Measurements from ENCODE around the gene MTREX. TPM values are rescaled to one million over a fixed set of nuclear protein-coding genes. Genes with fewer than 3 reads are reported as not detected.
A peak's percentile ranks its signal among the peaks of the same experiment; 100 is the strongest.

Gene MTREX
- polyA plus RNA-seq, 1 experiment = 61.7 TPM

GRCh38 chr5:55402199-55402598, 94.4 kb downstream of the MTREX start:
- 0 out of 2 replicates have a peak, but pooled peaks have one; percentile 24 for TF ChIP-seq CTCF (IDR thresholded peaks at IDR 0.05; ENCODE audit: low read depth, low read length)
- CTCF ChIA-PET = interaction anchor here (0.6 to 2.0 kb wide), 5 partner anchors 16 to 678 kb away, joined by 3 to 8 read pairs (median 3); no protein-coding TSS in a partner anchor
- no peaks in the 10 kb centered on the region for H3K9me3 ChIP-seq (ENCODE audit: control insufficient read depth, insufficient read depth, low read length)
- no peak for DNase-seq (ENCODE audit: low read depth, low spot score)
- POLR2A ChIA-PET = no interaction called here
- no peaks in the 10 kb centered on the region for H3K27me3 ChIP-seq (ENCODE audit: control insufficient read depth, insufficient read depth, low read length)
- no peak overlapping the region for H3K4me3 ChIP-seq (ENCODE audit: low read depth, low read length)
- H3K27ac ChIP-seq (ENCODE audit: low read depth, low read length) = no peak overlapping the region

- no peak for TF ChIP-seq CTCF (IDR thresholded peaks at IDR 0.05; ENCODE audit: low read depth, low read length)
- POLR2A ChIA-PET = no interaction called here
Measured at GRCh38 chr5:55406292-55406691, 98.5 kb downstream of the MTREX start.

GRCh38 chr5:55407059-55407684, 99.4 kb downstream of the MTREX start:
- Histone ChIP-seq H3K27me3 (ENCODE audit: control insufficient read depth, insufficient read depth, low read length) (no peaks in the 10 kb centered on the region), H3K27ac (ENCODE audit: low read depth, low read length) (no peak overlapping the region), H3K9me3 (ENCODE audit: control insufficient read depth, insufficient read depth, low read length) (no peaks in the 10 kb centered on the region), H3K4me3 (ENCODE audit: low read depth, low read length) (no peak overlapping the region)
- peak; percentile 34 for DNase-seq (ENCODE audit: low read depth, low spot score)
- ChIA-PET POLR2A (no interaction called here), CTCF (interaction anchor here (0.7 to 3.8 kb wide), 6 partner anchors 21 to 294 kb away, joined by 3 to 48 read pairs (median 4); no protein-coding TSS in a partner anchor)
- TF ChIP-seq CTCF (IDR thresholded peaks at IDR 0.05; ENCODE audit: low read depth, low read length) = peak; percentile 83

More at GRCh38 chr5:55406292-55406691, 98.5 kb downstream of the MTREX start:
- CTCF ChIA-PET = interaction anchor here (0.6 to 3.8 kb wide), 9 partner anchors 20 to 295 kb away, joined by 3 to 48 read pairs (median 4); no protein-coding TSS in a partner anchor
- Histone ChIP-seq H3K27me3 (ENCODE audit: control insufficient read depth, insufficient read depth, low read length) (no peaks in the 10 kb centered on the region), H3K27ac (ENCODE audit: low read depth, low read length) (no peak overlapping the region), H3K4me3 (ENCODE audit: low read depth, low read length) (no peak overlapping the region), H3K9me3 (ENCODE audit: control insufficient read depth, insufficient read depth, low read length) (no peaks in the 10 kb centered on the region)
- DNase-seq (ENCODE audit: low read depth, low spot score) = no peak

- POLR2A ChIA-PET = no interaction called here
Measured at GRCh38 chr5:55407984-55408383, 100.2 kb downstream of the MTREX start.

More at GRCh38 chr5:55407984-55408383, 100.2 kb downstream of the MTREX start:
- no peak overlapping the region for H3K4me3 ChIP-seq (ENCODE audit: low read depth, low read length)
- H3K27ac ChIP-seq (ENCODE audit: low read depth, low read length) = no peak overlapping the region
- CTCF ChIA-PET = interaction anchor here (3.5 kb wide), 1 partner anchor 284 kb away, joined by 16 read pairs; no protein-coding TSS in a partner anchor
- H3K27me3 ChIP-seq (ENCODE audit: control insufficient read depth, insufficient read depth, low read length) = no peaks in the 10 kb centered on the region
- no peaks in the 10 kb centered on the region for H3K9me3 ChIP-seq (ENCODE audit: control insufficient read depth, insufficient read depth, low read length)
- TF ChIP-seq CTCF (IDR thresholded peaks at IDR 0.05; ENCODE audit: low read depth, low read length) = no peak
- DNase-seq (ENCODE audit: low read depth, low spot score) = no peak
